Colonic mucosa (tissue), 4 donors: ENCODE data around the gene ARHGEF3. TPM values are rescaled to one million over a fixed set of nuclear protein-coding genes. Genes with fewer than 3 reads are reported as not detected.

Experiments used
- DNase-seq: peaks from one replicate; pipeline ENCODE4 v3.0.0-alpha.2; 2020
- H3K27ac ChIP-seq: fragments of 200-600 bp; one replicate; pipeline ENCODE4 v1.8.0; 2021
- H3K27me3 ChIP-seq: fragments of 200-600 bp; one replicate; pipeline ENCODE4 v1.8.0; 2021
- H3K36me3 ChIP-seq: fragments of 200-600 bp; one replicate; pipeline ENCODE4 v1.8.0; 2021
- H3K4me1 ChIP-seq: fragments of 200-600 bp; one replicate; pipeline ENCODE4 v1.8.0; 2021; ENCODE audit warnings: mild to moderate bottlenecking
- H3K4me3 ChIP-seq: fragments of 200-600 bp; one replicate; pipeline ENCODE4 v1.8.0; 2021
- H3K9ac ChIP-seq, 2 donors: one replicate each; pipeline ENCODE4 v1.7.0; 2013; ENCODE audit warnings: control low read depth in 2 of 2, low read depth in 2 of 2, low read length in 2 of 2
- H3K9me3 ChIP-seq: fragments of 200-600 bp; one replicate; pipeline ENCODE4 v1.8.0; 2021
- CTCF ChIP-seq: fragments of 200-600 bp; IDR thresholded peaks from one replicate; pipeline ENCODE4 v1.8.0; 2022; ENCODE audit warnings: antibody characterized with exemption, mild to moderate bottlenecking
- intact Hi-C: fragments of 100-400 bp; cut with DNase I; formaldehyde crosslinking; loops from one replicate; pipeline ENCODE4 v1.14.1; 2022
- total RNA-seq, 2 donors: library from RNA; stranded (reverse); fragmentation: NEBNext Ultra II Directional in 1 of 2; extraction: Animal tissue kit (Norgen Biotek cat#: 25700) in 1 of 2; gene quantifications; one replicate each; pipeline ENCODE4 v1.2.1, GENCODE V29; 2021
- donor health status: healthy.
- donor health status: DM: no; HTN: no; CAD: no.
- donor health status: DM: no; HTN: no; CAD: no.

Gene ARHGEF3
- total RNA-seq, 2 donors from 2014 or later, result 10.2 to 14.7 TPM

- TF ChIP-seq CTCF, result no peak
- intact Hi-C loops, result no loop called here
- DNase-seq, result no peak
- Histone ChIP-seq H3K9ac (no peak overlapping the region), H3K36me3 (no peaks in the 10 kb centered on the region), H3K9me3 (no peaks in the 10 kb centered on the region), H3K4me1 (no peaks in the 10 kb centered on the region), H3K27ac (no peak overlapping the region), H3K27me3 (no peaks in the 10 kb centered on the region), H3K4me3 (no peak overlapping the region)
These were observed 113.6 kb downstream of the ARHGEF3 start for GRCh38 chr3:56688191-56688590.

GRCh38 chr3:56684029-56684428, 117.7 kb downstream of the ARHGEF3 start:
- no peak for TF ChIP-seq CTCF
- H3K36me3 ChIP-seq, result no peaks in the 10 kb centered on the region
- H3K4me3 ChIP-seq, result no peak overlapping the region
- H3K9me3 ChIP-seq, result no peaks in the 10 kb centered on the region
- no peak for DNase-seq
- no peak overlapping the region for H3K27ac ChIP-seq
- no peak overlapping the region for H3K9ac ChIP-seq
- intact Hi-C loops, result no loop called here
- H3K4me1 ChIP-seq, result no peaks in the 10 kb centered on the region
- H3K27me3 ChIP-seq, result no peaks in the 10 kb centered on the region

GRCh38 chr3:56683122-56683817, 118.5 kb downstream of the ARHGEF3 start, which contains the start of gene TASOR:
Gene TASOR, minus strand, starts transcription at chr3:56683265. Its CDS starts 259 bp downstream, at chr3:56683006.
- no peaks in the 10 kb centered on the region for H3K27me3 ChIP-seq
- H3K4me3 ChIP-seq, result peak within 1 kb of the TSS; percentile 93
- H3K9ac ChIP-seq, result peak within 1 kb of the TSS; percentile 86 to 95
- no peaks in the 10 kb centered on the region for H3K4me1 ChIP-seq
- peak within 1 kb of the TSS; percentile 100 for H3K27ac ChIP-seq
- no peak for TF ChIP-seq CTCF
- no peaks in the 10 kb centered on the region for H3K36me3 ChIP-seq
- DNase-seq, result peak; percentile 85
- no peaks in the 10 kb centered on the region for H3K9me3 ChIP-seq
- intact Hi-C loops, result no loop called here

- Histone ChIP-seq H3K4me3 (peak overlapping the region; percentile 93), H3K36me3 (no peaks in the 10 kb centered on the region), H3K4me1 (no peaks in the 10 kb centered on the region), H3K9ac (peak overlapping the region; percentile 86 to 95), H3K9me3 (no peaks in the 10 kb centered on the region), H3K27me3 (no peaks in the 10 kb centered on the region), H3K27ac (peak overlapping the region; percentile 100)
- intact Hi-C loops, result no loop called here
- peak; percentile 83 for DNase-seq
- no peak for TF ChIP-seq CTCF
These were observed 119.2 kb downstream of the ARHGEF3 start for GRCh38 chr3:56682462-56683121.

GRCh38 chr3:56681984-56682461, 119.7 kb downstream of the ARHGEF3 start:
- no peaks in the 10 kb centered on the region for H3K9me3 ChIP-seq
- intact Hi-C loops, result no loop called here
- peak overlapping the region; percentile 93 for H3K4me3 ChIP-seq
- peak overlapping the region; percentile 100 for H3K27ac ChIP-seq
- no peaks in the 10 kb centered on the region for H3K27me3 ChIP-seq
- no peak for DNase-seq
- H3K4me1 ChIP-seq, result no peaks in the 10 kb centered on the region
- H3K36me3 ChIP-seq, result no peaks in the 10 kb centered on the region
- TF ChIP-seq CTCF, result no peak
- H3K9ac ChIP-seq, result peak overlapping the region; percentile 86 to 95
